Transverse colon (tissue), 4 donors: Measurements from ENCODE around the gene GPR141. TPM values are rescaled to one million over a fixed set of nuclear protein-coding genes. Genes with fewer than 3 reads are reported as not detected.

ENCODE experiments used
- DNase-seq: peaks from one replicate; pipeline ENCODE4 v3.0.0-alpha.2; 2019
- H3K27ac ChIP-seq, 4 donors: fragments of 200-600 bp; sonication (generic); 2 replicates each; pipeline ENCODE4 v1.5.1; 2016 to 2018; ENCODE audit warnings: inconsistent platforms in 4 of 4
- H3K27me3 ChIP-seq: fragments of 200-600 bp; sonication (generic); 2 replicates; pipeline ENCODE4 v1.5.1; 2017; ENCODE audit warnings: inconsistent platforms
- H3K36me3 ChIP-seq, 4 donors: fragments of 200-600 bp; sonication (generic); 2 replicates each; pipeline ENCODE4 v1.5.1; 2017 to 2019; ENCODE audit warnings: inconsistent platforms in 4 of 4
- H3K4me1 ChIP-seq, 4 donors: fragments of 200-600 bp; sonication (generic); 2 replicates each; pipeline ENCODE4 v1.5.1; 2017 to 2020; ENCODE audit warnings: inconsistent platforms in 4 of 4
- H3K4me3 ChIP-seq, 4 donors: fragments of 200-600 bp; sonication (generic); 1 replicate in 1 of 4; 2 replicates in 3 of 4; pipeline versions ENCODE4 v1.5.1 to v1.6.1; 2017 to 2019; ENCODE audit warnings: inconsistent platforms in 4 of 4
- H3K9me3 ChIP-seq, 2 donors: fragments of 200-600 bp; sonication (generic); 2 replicates each; pipeline ENCODE4 v1.5.1; 2017 to 2019; ENCODE audit warnings: inconsistent platforms in 2 of 2
- CTCF ChIP-seq, 5 experiments: fragments of 200-600 bp in 3 of 5; fragments of 450-650 bp in 2 of 5; sonication (generic) in 3 of 5; IDR thresholded peaks; 1 replicate in 2 of 5; 2 replicates in 3 of 5; pipeline ENCODE4 v1.5.1; 2016 to 2017; ENCODE audit warnings: antibody characterized with exemption in 5 of 5, inconsistent platforms in 3 of 5, mild to moderate bottlenecking in 2 of 5, moderate library complexity in 1 of 5
- EP300 ChIP-seq: sonication (generic); formaldehyde crosslinking; IDR thresholded peaks from one replicate; pipeline ENCODE4 v1.6.1; 2017; ENCODE audit warnings: antibody characterized with exemption, low read depth
- POLR2A ChIP-seq: fragments of 450-650 bp; IDR thresholded peaks from one replicate; pipeline ENCODE4 v1.6.1; 2016; ENCODE audit warnings: antibody characterized with exemption, mild to moderate bottlenecking, moderate library complexity
- POLR2AphosphoS5 ChIP-seq, 3 donors: sonication (generic); formaldehyde crosslinking; IDR thresholded peaks; one replicate each; pipeline ENCODE4 v1.6.1; 2016; ENCODE audit warnings: antibody characterized with exemption in 3 of 3
- WGBS, 2 donors: methylation state at CpG; one replicate each; pipeline ENCODE4 v1.1.5; 2018; ENCODE audit warnings: low coverage in 1 of 2; 5-methylcytosine and 5-hydroxymethylcytosine counted together
- in situ Hi-C, 4 donors: fragments of 200-750 bp; cut with MboI; loops; one replicate each; pipeline versions ENCODE4 v1.15.0 to v1.15.1; 2017; ENCODE audit warnings: low sequenced_read_pairs in 3 of 4, low pct_ligation_motif_present in 1 of 4, low pct_unique_long_range_greater_than_20kb in 1 of 4
- intact Hi-C: fragments of 100-400 bp; cut with DNase I; formaldehyde crosslinking; loops from one replicate; pipeline ENCODE4 v1.15.1; 2023; ENCODE audit warnings: low total_unique reads
- total RNA-seq, 4 donors: library from RNA; depleted of rRNA; stranded (reverse); fragments of >200 nt; gene quantifications; one replicate each; pipeline ENCODE4 v1.1.0, GENCODE V29; 2016

GPR141 gene, protein sequence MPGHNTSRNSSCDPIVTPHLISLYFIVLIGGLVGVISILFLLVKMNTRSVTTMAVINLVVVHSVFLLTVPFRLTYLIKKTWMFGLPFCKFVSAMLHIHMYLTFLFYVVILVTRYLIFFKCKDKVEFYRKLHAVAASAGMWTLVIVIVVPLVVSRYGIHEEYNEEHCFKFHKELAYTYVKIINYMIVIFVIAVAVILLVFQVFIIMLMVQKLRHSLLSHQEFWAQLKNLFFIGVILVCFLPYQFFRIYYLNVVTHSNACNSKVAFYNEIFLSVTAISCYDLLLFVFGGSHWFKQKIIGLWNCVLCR
- total RNA-seq: not detected

DNA sequence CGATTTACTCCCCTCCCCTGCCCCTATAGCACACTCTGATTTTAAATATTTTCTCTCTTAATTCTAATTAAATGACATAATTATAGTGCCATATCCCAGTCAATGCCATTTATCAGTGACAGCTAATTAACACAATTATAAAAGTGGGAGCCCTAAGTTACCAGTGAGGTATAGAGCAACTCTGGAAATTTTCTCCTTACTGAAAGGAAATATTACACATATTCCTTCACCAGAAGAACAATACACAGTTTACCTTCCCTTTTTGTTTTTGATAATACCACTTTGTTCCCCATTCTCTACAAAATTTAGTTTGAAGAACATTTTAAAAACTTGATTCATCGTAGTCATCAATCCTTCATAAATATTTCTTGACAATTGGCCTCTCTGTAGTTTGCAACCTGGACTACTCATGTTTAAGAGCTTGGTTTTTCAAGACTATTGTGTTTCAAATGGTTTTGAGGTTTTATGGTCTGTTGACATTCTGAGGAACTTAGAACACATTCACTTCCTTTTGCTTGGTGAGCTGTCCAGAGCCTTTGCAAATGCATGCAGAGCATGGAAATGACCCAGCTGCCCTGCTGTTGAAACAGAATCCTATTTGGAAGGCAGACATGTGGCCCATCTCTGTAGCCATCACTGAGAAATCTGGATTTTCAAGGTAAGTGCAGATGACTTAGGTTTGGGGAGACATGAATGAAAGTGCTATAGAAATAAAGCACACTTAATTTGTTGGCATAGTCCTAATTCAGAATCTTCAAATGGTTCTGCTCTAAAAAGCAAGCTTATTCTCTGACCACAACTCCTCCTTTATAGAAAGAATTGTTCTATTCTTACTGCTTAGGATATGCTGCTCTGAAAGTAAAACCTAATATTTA, at the start of gene GPR141:
GPR141 (plus strand) TSS at position 521 of the 875 bp plus-strand sequence. CDS start 56,628 bp downstream, outside the sequence.
- Histone ChIP-seq H3K4me1 (no peaks in the 10 kb centered on the region), H3K27ac (no peak within 1 kb of the TSS), H3K36me3 (no peaks in the 10 kb centered on the region), H3K4me3 (no peak within 1 kb of the TSS), H3K9me3 (no peaks in the 10 kb centered on the region), H3K27me3 (no peaks in the 10 kb centered on the region)
- no peak for TF ChIP-seq POLR2AphosphoS5 (IDR thresholded peaks at IDR 0.05)
- TF ChIP-seq EP300: no peak
- WGBS, 2 donors: 15 to 19% methylated on average over 2 of the region's 2 CpGs
- in situ Hi-C loops: no loop called here
- intact Hi-C loops: no loop called here
- DNase-seq: no peak

DNA sequence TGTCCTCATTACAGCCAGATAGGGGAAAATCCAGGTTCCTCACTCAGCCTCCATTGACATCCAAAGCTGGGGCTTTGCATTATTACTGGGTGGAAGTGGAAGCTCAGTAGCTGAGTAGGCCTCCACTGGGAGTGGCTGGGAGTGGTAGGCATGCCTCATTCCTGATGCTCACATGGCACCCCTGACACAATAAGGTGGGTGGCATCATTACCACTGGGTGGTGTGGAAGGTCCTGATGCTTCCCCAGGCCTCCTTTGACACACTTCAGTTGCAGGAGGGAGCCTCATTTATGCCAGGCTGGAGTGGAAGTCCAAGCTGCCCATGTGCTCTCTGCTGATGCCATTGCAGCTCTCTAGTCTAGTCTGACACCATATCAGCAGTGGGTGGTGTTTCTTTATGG, 48.2 kb upstream of the GPR141 start:
- Histone ChIP-seq H3K9me3 (no peaks in the 10 kb centered on the region), H3K27ac (no peak overlapping the region), H3K4me3 (no peak overlapping the region), H3K4me1 (no peaks in the 10 kb centered on the region), H3K27me3 (no peaks in the 10 kb centered on the region), H3K36me3 (no peaks in the 10 kb centered on the region)
- TF ChIP-seq POLR2AphosphoS5 (IDR thresholded peaks at IDR 0.05) (no peak), POLR2A (no peak), CTCF (IDR thresholded peaks at IDR 0.05) (no peak), EP300 (no peak)
- intact Hi-C loops (no loop called here), in situ Hi-C loops (no loop called here)
- DNase-seq: no peak

DNA sequence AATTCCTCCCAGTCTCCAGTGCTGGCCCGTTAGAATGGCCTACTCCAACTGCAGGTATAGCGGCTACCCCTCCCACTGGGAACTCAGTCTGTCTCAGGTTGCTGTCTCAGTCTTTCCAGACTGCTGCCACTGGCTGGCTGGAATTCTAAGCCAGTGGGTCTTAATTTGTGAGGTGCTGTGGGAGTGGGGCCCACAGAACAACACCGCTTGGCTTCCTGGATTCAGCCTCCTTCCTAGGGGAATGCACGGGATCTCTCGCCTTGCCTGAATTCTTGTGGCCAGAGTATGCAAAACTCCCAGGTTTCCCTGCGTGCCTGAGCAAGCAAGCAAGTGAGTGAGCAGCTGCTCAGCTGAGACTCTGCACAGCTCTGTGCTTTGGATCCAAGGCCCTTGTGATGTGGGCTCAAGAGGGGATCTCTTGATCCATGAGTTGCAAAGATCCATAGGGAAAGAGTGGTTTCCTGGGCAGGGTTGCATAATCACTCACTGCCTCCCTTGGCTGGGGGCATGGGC, 41.5 kb upstream of the GPR141 start:
- H3K36me3 ChIP-seq: no peaks in the 10 kb centered on the region
- no peak overlapping the region for H3K4me3 ChIP-seq
- WGBS, 2 donors: 79% methylated on average over 6 of the region's 6 CpGs; no CpG with 5 or more reads in 1 of the 2 donors
- H3K27me3 ChIP-seq: no peaks in the 10 kb centered on the region
- no peak for DNase-seq
- H3K27ac ChIP-seq: no peak overlapping the region
- intact Hi-C loops: no loop called here
- in situ Hi-C loops: no loop called here
- TF ChIP-seq POLR2A: no peak
- TF ChIP-seq CTCF (IDR thresholded peaks at IDR 0.05): no peak
- no peak for TF ChIP-seq EP300
- TF ChIP-seq POLR2AphosphoS5 (IDR thresholded peaks at IDR 0.05): no peak
- no peaks in the 10 kb centered on the region for H3K9me3 ChIP-seq
- H3K4me1 ChIP-seq: no peaks in the 10 kb centered on the region

GRCh38 chr7:37643876-37644275, 39.7 kb upstream of the GPR141 start:
- no peaks in the 10 kb centered on the region for H3K4me1 ChIP-seq
- H3K27me3 ChIP-seq: no peaks in the 10 kb centered on the region
- no peak overlapping the region for H3K4me3 ChIP-seq
- no peak for TF ChIP-seq POLR2A
- no peak for TF ChIP-seq POLR2AphosphoS5 (IDR thresholded peaks at IDR 0.05)
- TF ChIP-seq EP300: no peak
- TF ChIP-seq CTCF (IDR thresholded peaks at IDR 0.05): no peak
- intact Hi-C loops: no loop called here
- H3K9me3 ChIP-seq: no peaks in the 10 kb centered on the region
- DNase-seq: no peak
- in situ Hi-C loops: no loop called here
- no peaks in the 10 kb centered on the region for H3K36me3 ChIP-seq
- H3K27ac ChIP-seq: no peak overlapping the region
- 64% methylated on average over 1 of the region's 1 CpG; no CpG with 5 or more reads in 1 of the 2 donors for WGBS, 2 donors
